Ramos (cell line): ENCODE data around the gene ZNF860.
"Not testable (repeated sequence)": the region's sequence is repeated elsewhere in the genome, so short reads cannot be mapped to it uniquely, and the experiment has no call there.

Experiments
- in situ Hi-C: fragments of 300-500 bp; cut with MboI; formaldehyde crosslinking; loops from one replicate; pipeline ENCODE4 v1.14.3; 2022; ENCODE audit warnings: low sequenced_read_pairs; ENCODE audit not compliant: unreplicated experiment

ZNF860 gene

GRCh38 chr3:31985831-31986230, 4.3 kb downstream of the ZNF860 start:
- in situ Hi-C loops: no loop called here

- in situ Hi-C loops: no loop called here
These were observed 6.7 kb downstream of the ZNF860 start for GRCh38 chr3:31988271-31988670.

GRCh38 chr3:31992995-31993394, 11.4 kb downstream of the ZNF860 start:
- in situ Hi-C loops: not testable (repeated sequence)

- in situ Hi-C loops: no loop called here
These were observed 12.3 kb downstream of the ZNF860 start for GRCh38 chr3:31993843-31994242.

- in situ Hi-C loops: not testable (repeated sequence)
These were observed 13.5 kb downstream of the ZNF860 start for GRCh38 chr3:31995026-31995425.

- in situ Hi-C loops: no loop called here
These were observed 14.6 kb downstream of the ZNF860 start for GRCh38 chr3:31996195-31996594.

GRCh38 chr3:31997500-31997899, 15.9 kb downstream of the ZNF860 start:
- in situ Hi-C loops: no loop called here

GRCh38 chr3:31999907-32000439, 18.4 kb downstream of the ZNF860 start:
- in situ Hi-C loops: no loop called here

GRCh38 chr3:32000877-32001276, 19.3 kb downstream of the ZNF860 start:
- in situ Hi-C loops: no loop called here

GRCh38 chr3:32002561-32003368, 21.2 kb downstream of the ZNF860 start:
- in situ Hi-C loops: no loop called here

- in situ Hi-C loops: no loop called here
These were observed 21.8 kb downstream of the ZNF860 start for GRCh38 chr3:32003380-32003779.

GRCh38 chr3:32004113-32004765, 22.7 kb downstream of the ZNF860 start:
- in situ Hi-C loops: no loop called here

GRCh38 chr3:32009101-32009500, 27.6 kb downstream of the ZNF860 start:
- in situ Hi-C loops: no loop called here

GRCh38 chr3:32009957-32010356, 28.4 kb downstream of the ZNF860 start:
- in situ Hi-C loops: no loop called here

- in situ Hi-C loops: not testable (repeated sequence)
These were observed 29.1 kb downstream of the ZNF860 start for GRCh38 chr3:32010699-32011098.

GRCh38 chr3:32015638-32016037, 34.1 kb downstream of the ZNF860 start:
- in situ Hi-C loops: not testable (repeated sequence)

- in situ Hi-C loops: no loop called here
These were observed 35.7 kb downstream of the ZNF860 start for GRCh38 chr3:32017286-32017685.

GRCh38 chr3:32018757-32019564, 37.4 kb downstream of the ZNF860 start:
- in situ Hi-C loops: no loop called here

- in situ Hi-C loops: no loop called here
These were observed 39.6 kb downstream of the ZNF860 start for GRCh38 chr3:32021155-32021554.

- in situ Hi-C loops: no loop called here
These were observed 40.2 kb downstream of the ZNF860 start for GRCh38 chr3:32021748-32022147.

- in situ Hi-C loops: no loop called here
These were observed 41.4 kb downstream of the ZNF860 start for GRCh38 chr3:32022947-32023346.
